Measurements from ENCODE around the gene DIAPH2.

DIAPH2 gene

DNA sequence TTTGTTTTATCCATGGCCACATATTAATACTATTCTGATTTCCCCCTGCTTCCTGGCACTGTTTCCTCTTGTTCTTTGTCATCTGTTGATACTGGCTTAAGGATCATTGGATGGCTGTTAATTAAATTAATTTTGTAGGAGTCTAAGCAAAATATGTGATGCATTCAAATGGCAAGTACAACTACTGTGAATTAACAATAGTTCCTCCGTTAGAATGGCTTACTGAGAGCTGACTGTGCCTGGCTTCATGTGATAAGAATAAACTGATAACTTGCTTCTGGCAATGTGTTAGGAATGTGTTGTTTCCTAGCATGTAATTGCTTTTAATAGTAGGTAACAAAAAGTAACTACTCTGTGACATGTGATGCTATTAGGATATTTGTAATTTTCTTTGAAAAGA is 297.5 kb downstream of the DIAPH2 start:
- DNase-seq, result no peak

- DNase-seq, result no peak
Observed at GRCh38 chrX:96984538-96984937, 299.9 kb downstream of the DIAPH2 start.

GRCh38 chrX:96985046-96985445 is 300.4 kb downstream of the DIAPH2 start:
- no peak for DNase-seq

DNA sequence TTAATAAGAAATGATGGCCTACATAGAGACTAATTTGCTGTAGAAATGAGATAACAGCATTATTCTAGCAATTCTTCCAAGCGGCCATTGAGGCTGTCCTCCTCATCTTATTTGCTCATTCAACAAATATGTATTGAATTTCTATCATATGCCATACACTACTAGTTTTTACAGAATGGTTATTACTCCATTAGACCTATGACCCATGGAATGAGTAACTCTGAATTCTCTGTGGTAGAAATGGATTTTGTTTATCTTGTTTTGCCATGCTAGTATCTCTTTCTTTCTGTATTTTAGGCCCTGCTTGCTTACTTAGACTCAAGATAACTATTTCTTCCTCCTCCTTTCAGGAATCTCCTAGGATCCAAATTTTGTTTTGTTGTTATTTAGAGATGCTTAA is 302.6 kb downstream of the DIAPH2 start:
- DNase-seq, result no peak

DNA sequence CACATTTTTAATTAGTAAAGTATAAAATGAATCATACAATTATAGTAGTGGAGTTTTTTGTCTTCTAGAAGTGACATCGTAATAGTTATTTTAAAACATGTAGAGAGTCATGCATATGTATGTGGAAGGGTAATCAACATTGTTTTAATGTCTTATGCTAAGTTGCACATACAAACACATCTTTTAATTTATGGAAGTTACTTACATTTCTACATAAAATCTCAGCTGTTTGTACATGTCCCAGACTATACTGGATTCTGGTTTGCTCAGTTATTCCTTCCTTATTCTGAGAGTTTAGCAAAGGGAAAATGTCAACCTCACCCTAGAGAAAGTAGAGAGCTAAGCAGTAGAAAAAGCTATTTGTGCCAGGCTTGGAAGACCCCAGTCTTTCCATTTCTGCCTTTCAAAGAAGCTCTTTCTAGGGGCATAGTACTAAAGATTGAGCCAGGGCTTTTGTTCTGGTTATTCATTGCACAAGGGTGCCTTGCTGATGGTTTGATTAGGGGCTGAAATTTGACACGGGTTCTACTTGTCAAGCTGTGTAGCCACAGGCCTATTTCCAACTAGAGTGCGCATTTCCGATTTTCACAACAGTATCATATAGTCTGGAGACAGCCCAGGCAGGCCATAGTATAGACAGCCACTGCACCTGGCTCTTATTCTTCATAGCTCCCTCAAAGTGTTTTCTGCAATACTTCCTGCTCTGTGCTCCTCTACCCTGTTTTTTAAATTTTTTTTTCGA is 305.4 kb downstream of the DIAPH2 start:
- DNase-seq, result no peak

GRCh38 chrX:96994093-96994492 is 309.5 kb downstream of the DIAPH2 start:
- no peak for DNase-seq

DNA sequence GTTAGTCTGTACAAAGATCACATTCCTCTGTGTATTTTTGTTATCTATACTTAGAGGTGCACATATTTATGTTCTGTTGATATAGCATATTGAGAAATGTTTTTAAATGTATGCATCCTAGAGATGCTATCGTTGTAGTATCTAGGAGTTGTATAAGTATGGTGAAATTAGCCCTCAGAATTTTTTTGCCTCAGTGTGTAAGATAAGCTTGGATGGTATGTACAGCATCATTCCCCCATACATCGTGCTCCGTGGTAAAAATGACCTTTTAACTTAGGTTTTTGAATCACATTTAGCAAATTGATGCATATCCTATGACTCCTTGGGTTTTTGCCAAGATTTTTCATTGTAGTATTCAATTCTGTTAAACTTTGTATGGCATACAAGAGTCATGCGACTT is 312.6 kb downstream of the DIAPH2 start:
- DNase-seq, result no peak

- DNase-seq, result no peak
Observed at GRCh38 chrX:97000682-97001368, 316.2 kb downstream of the DIAPH2 start.

DNA sequence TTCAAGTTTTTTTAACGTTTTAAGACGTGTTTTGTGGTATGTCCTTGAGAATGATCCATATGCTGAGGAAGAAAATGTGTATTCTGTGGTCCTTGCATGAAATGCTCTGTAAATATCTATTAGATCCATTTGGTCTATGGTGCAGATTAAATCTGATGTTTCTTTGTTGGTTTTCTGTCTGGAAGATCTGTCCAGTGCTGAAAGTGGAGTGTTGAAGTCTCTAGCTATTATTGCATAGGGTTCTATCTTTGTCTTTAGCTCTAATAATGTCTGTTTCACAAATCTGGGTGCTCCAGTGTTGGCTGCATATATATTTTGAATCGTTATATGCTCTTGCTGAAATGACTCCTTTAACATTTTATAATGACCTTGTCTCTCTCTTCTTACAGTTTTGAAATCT is 321.5 kb downstream of the DIAPH2 start:
- DNase-seq, result no peak

DNA sequence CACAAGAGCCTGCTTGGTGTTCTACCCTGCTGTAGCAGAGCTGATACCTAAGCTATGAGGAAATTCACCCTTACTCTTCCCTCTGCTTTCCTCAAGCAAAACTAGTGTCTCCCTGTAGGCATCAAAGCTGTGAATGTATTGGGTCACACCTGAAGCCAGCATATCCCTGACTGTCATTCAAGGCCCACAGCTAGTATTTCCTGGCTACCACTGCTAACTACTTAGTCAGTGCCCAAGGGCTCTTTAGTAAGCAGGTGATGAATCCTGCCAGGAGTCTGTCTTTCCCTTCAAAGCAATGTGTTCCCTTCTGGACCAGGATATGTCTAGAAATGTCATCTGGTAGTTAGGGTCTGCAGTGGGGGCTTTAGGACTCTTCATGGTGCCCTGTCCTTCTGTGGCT is 324.7 kb downstream of the DIAPH2 start:
- DNase-seq, result no peak

- no peak for DNase-seq
Observed at GRCh38 chrX:97011540-97011939, 326.9 kb downstream of the DIAPH2 start.

DNA sequence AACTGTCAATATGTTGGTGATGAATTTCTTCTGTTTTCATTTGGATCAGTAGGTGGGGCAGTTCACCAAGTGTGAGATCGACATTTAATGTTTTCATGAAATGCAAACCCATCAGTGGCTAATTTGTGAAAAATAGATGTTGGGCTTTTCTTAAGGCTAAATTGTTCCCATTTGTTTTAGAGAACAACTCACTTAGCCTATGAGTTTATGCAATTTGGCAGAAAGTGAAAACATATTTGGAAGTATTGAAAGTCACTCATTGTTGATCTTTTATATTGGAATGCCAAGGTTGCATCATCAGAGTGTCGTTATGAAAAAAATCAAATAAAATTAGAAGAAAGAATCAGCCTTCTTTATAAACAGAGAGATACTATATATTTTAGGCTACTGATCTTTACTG is 331.5 kb downstream of the DIAPH2 start:
- DNase-seq, result no peak

GRCh38 chrX:97021680-97022079 is 337.0 kb downstream of the DIAPH2 start:
- no peak for DNase-seq

- DNase-seq, result no peak
Observed at GRCh38 chrX:97026406-97026805, 341.8 kb downstream of the DIAPH2 start.

GRCh38 chrX:97027384-97027922 is 342.8 kb downstream of the DIAPH2 start:
- no peak for DNase-seq

GRCh38 chrX:97030463-97030862 is 345.8 kb downstream of the DIAPH2 start:
- DNase-seq, result no peak

- no peak for DNase-seq
Observed at GRCh38 chrX:97030947-97031346, 346.3 kb downstream of the DIAPH2 start.

DNA sequence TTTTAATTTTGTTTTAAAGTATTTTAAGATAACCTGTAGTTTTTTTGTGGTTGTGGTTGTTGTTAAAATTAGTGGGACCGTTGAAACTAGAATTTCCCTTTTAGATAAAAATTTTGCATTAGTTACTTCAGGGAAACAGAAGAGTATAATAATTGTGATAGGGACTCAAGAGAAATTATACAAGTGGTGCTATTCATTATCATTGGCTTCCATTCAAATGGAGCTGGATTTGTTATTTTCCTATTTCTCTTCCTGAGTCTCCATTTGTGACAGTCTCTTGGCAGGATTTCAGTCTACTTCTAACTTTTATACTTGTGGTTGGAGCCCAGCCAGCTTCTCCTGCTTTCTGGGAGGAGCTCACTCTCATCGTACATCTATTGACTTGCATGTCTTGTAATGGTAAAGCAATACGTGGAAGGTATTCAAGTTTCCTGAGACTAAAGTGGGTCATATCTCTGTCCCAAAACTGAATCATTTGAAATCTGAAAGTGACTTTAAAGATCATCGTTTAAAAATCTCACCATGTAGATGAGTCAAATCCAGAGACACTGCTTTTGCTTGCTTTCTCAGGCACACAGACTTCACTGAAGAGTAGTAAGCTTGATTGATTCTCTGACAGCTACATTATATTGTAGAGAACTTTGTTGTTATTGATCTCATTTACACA is 354.9 kb downstream of the DIAPH2 start:
- no peak for DNase-seq

GRCh38 chrX:97045470-97045869 is 360.8 kb downstream of the DIAPH2 start:
- no peak for DNase-seq

DNA sequence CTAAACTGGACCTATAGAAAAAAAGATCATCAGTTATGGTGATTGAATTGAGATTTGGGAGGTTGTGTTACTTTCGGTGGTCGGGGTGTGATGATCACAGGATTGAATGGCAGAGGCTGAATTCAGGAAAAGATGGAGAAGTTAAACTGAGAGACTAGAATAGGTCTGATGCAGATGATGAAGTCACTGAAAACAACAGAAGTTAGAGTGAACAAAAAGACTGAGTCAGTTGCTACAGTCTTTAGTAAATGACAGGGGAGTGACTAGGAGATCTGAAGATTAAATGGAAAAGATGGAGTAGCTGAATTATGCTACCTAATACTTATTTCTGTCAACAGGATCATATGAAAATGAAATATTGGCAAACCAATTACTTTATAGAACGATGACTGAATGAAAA is 362.2 kb downstream of the DIAPH2 start:
- no peak for DNase-seq

DNA sequence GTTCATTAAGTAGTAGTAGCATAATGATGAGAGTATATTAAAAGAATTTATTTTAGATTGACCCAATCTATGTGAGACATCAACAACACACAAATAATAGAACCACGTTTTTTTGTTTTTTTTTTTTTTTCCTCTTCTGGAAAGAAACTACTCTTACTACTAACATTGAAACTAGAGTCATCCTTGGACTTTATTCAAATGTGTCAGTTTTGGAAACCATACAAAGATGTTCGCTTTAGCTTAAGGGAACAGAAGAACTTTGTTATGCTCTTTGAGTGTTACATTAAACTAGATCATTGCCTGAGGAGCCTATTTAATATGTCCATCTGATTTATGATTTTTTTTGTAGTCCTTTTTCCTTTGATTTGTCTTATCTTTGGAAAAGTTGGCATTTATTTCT is 365.8 kb downstream of the DIAPH2 start:
- no peak for DNase-seq

DNA sequence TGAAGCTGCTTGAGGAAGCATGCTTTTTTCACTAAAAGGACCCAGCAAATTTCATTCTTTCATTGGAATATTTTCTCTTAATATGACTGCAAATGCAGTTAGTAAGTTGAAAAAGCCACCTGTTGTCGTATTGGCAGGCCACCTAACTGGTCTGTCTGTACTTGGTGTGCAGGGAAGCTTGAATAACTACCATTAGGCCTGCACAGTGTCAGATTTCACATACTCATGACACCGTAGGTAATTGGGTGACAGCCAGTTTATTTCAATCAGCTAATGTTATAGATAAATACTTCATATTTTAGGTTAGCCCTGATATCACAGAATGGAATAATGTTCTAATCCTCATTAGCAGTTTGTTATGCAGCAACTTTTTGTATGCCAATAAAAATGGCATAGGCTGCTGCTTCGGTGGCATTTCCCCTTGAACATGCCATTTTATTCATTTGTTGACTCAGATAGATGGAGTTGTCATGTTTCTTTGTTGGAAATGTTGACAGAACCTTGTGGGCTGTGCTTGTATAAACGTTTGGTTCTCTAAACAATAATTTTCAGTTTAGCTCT is 372.8 kb downstream of the DIAPH2 start:
- no peak for DNase-seq

GRCh38 chrX:97060020-97060419 is 375.4 kb downstream of the DIAPH2 start:
- no peak for DNase-seq

DNA sequence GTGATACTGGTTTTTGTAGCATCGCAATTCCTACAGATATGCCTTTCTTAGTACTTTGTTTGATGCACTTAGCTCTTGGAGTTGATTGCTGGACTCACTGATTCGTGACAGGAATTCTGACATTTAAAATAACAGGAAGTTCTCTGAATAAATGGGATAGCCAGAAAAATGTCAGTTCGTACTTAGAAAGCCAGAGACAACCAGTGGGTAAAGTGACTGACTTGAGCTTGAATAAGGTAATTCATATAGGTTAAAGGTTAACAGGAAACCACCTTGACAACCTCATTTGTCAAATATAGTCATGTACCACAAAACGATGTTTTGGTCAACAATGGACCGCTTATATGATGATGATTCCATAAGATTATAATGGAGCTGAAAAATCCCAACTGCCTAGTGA is 380.4 kb downstream of the DIAPH2 start:
- DNase-seq, result no peak
